ENCODE data around the gene PRRT1B.
A peak's percentile ranks its signal among the peaks of the same experiment; 100 is the strongest.
"Not testable (repeated sequence)": the region's sequence is repeated elsewhere in the genome, so short reads cannot be mapped to it uniquely, and the experiment has no call there.

PRRT1B gene

GRCh38 chr9:131545003-131545785 is at the start of gene PRRT1B:
PRRT1B (plus strand) TSS chr9:131545523; CDS start chr9:131545616, 93 bp downstream.
- DNase-seq, result no peak

- DNase-seq, result no peak
These were observed 49.5 kb upstream of the PRRT1B start for GRCh38 chr9:131495785-131496184.

- no peak for DNase-seq
These were observed 48.4 kb upstream of the PRRT1B start for GRCh38 chr9:131496844-131497405.

- DNase-seq, result no peak
These were observed 46.0 kb upstream of the PRRT1B start for GRCh38 chr9:131499254-131499767.

GRCh38 chr9:131500377-131500776 is 44.9 kb upstream of the PRRT1B start:
- peak; percentile 83 for DNase-seq

GRCh38 chr9:131500939-131501541 is 44.3 kb upstream of the PRRT1B start:
- peak; percentile 78 for DNase-seq

- DNase-seq, result peak; percentile 92
These were observed 42.3 kb upstream of the PRRT1B start, which contains the start of gene POMT1 for GRCh38 chr9:131502781-131503625. POMT1 (plus strand) TSS chr9:131502918; CDS start chr9:131504219, 1,301 bp downstream.

GRCh38 chr9:131503626-131504465 is 41.5 kb upstream of the PRRT1B start:
- DNase-seq, result peak; percentile 88

- no peak for DNase-seq
These were observed 40.3 kb upstream of the PRRT1B start for GRCh38 chr9:131505012-131505411.

- DNase-seq, result no peak
These were observed 33.9 kb upstream of the PRRT1B start for GRCh38 chr9:131511416-131511815.

GRCh38 chr9:131511880-131512279 is 33.4 kb upstream of the PRRT1B start:
- no peak for DNase-seq

- no peak for DNase-seq
These were observed 32.1 kb upstream of the PRRT1B start for GRCh38 chr9:131513177-131513576.

- DNase-seq, result not testable (repeated sequence)
These were observed 29.7 kb upstream of the PRRT1B start for GRCh38 chr9:131515559-131516031.

GRCh38 chr9:131516100-131516499 is 29.2 kb upstream of the PRRT1B start:
- DNase-seq, result no peak

GRCh38 chr9:131516930-131517329 is 28.4 kb upstream of the PRRT1B start:
- no peak for DNase-seq

- DNase-seq, result no peak
These were observed 27.5 kb upstream of the PRRT1B start for GRCh38 chr9:131517761-131518190.

- no peak for DNase-seq
These were observed 26.8 kb upstream of the PRRT1B start for GRCh38 chr9:131518553-131518952.

- DNase-seq, result no peak
These were observed 24.8 kb upstream of the PRRT1B start for GRCh38 chr9:131520503-131520902.

- no peak for DNase-seq
These were observed 24.1 kb upstream of the PRRT1B start for GRCh38 chr9:131521203-131521602.

- no peak for DNase-seq
These were observed 23.5 kb upstream of the PRRT1B start for GRCh38 chr9:131521822-131522221.

- no peak for DNase-seq
These were observed 22.9 kb upstream of the PRRT1B start for GRCh38 chr9:131522257-131523085.

Measured in activated CD4-positive, alpha-beta T cell treated with anti-CD3 and anti-CD28 coated beads for 48 hours (primary cell).